GM12864 (cell line): Measurements from ENCODE around the gene SDC1.

Experiments used
- DNase-seq: peaks from one replicate; pipeline ENCODE4 v3.0.0-alpha.2; 2011; ENCODE audit warnings: low read depth
- H3K4me3 ChIP-seq: 2 replicates; pipeline ENCODE4 v1.5.1; 2011; ENCODE audit warnings: mild to moderate bottlenecking, low read depth, low read length, control low read depth
- CTCF ChIP-seq: IDR thresholded peaks from 2 replicates; pipeline ENCODE4 v1.5.1; 2011; ENCODE audit warnings: low read depth, mild to moderate bottlenecking, moderate library complexity, low read length, control low read depth, inconsistent platforms; ENCODE audit errors: missing control alignments

SDC1 gene

GRCh38 chr2:20217041-20217970 lies 7.6 kb downstream of the SDC1 start:
- TF ChIP-seq CTCF = no peak
- H3K4me3 ChIP-seq = no peak overlapping the region
- no peak for DNase-seq

- no peak for TF ChIP-seq CTCF
- H3K4me3 ChIP-seq = no peak overlapping the region
- DNase-seq = no peak
Measured at GRCh38 chr2:20216130-20217025, 8.6 kb downstream of the SDC1 start.

- DNase-seq = no peak
- H3K4me3 ChIP-seq = no peak overlapping the region
Measured at GRCh38 chr2:20215183-20216040, 9.5 kb downstream of the SDC1 start.

GRCh38 chr2:20214566-20215182 lies 10.3 kb downstream of the SDC1 start:
- no peak for TF ChIP-seq CTCF
- H3K4me3 ChIP-seq = no peak overlapping the region

More at GRCh38 chr2:20215183-20216040, 9.5 kb downstream of the SDC1 start:
- no peak for TF ChIP-seq CTCF

GRCh38 chr2:20213651-20214565 lies 11.0 kb downstream of the SDC1 start:
- DNase-seq = no peak
- H3K4me3 ChIP-seq = no peak overlapping the region
- TF ChIP-seq CTCF = no peak

More at GRCh38 chr2:20214566-20215182, 10.3 kb downstream of the SDC1 start:
- DNase-seq = no peak
